K562 (cell line): ENCODE data around the gene RHOA. TPM values are rescaled to one million over a fixed set of nuclear protein-coding genes. Genes with fewer than 3 reads are reported as not detected.

ENCODE experiments used
- CREB1 ChIP-seq, 2 experiments: sonication (generic) in 1 of 2; formaldehyde crosslinking in 1 of 2; IDR thresholded peaks; 2 replicates each; pipeline versions ENCODE4 v1.6.1 to v1.8.0; 2012 to 2022; ENCODE audit warnings: inconsistent platforms in 1 of 2, mild to moderate bottlenecking in 1 of 2, missing genetic modification reagents in 1 of 2, moderate library complexity in 1 of 2
- DMBX1 ChIP-seq: fragments of 250-450 bp; sonication (Bioruptor Pico); IDR thresholded peaks from 2 replicates; pipeline ENCODE4 v1.8.0; 2022; ENCODE audit warnings: inconsistent platforms, mild to moderate bottlenecking, moderate library complexity, borderline replicate concordance
- DPF2 ChIP-seq: fragments of 450-650 bp; IDR thresholded peaks from 2 replicates; pipeline ENCODE4 v1.6.1; 2016
- ELF1 ChIP-seq: fragments of 200-800 bp; sonication (Bioruptor generic); IDR thresholded peaks from 2 replicates; pipeline ENCODE4 v1.6.1; 2016; ENCODE audit warnings: missing genetic modification characterization, missing compliant biosample characterization
- HMGXB4 ChIP-seq: sonication (generic); formaldehyde crosslinking; IDR thresholded peaks from 2 replicates; pipeline ENCODE4 v1.8.1; 2023; ENCODE audit warnings: mild to moderate bottlenecking, missing genetic modification reagents
- KLF10 ChIP-seq: fragments of 250-450 bp; sonication (Bioruptor Pico); IDR thresholded peaks from 2 replicates; pipeline ENCODE4 v1.6.1; 2021; ENCODE audit warnings: matching md5 sums
- MEF2A ChIP-seq: IDR thresholded peaks from 2 replicates; pipeline ENCODE4 v1.6.1; 2011; ENCODE audit warnings: low read depth, mild to moderate bottlenecking, low read length, moderate library complexity; ENCODE audit not compliant: control insufficient read depth
- NFYB ChIP-seq: IDR thresholded peaks from 2 replicates; pipeline ENCODE4 v1.6.1; 2011; ENCODE audit warnings: mild to moderate bottlenecking, moderate library complexity; ENCODE audit not compliant: insufficient read length; ENCODE audit errors: extremely low read depth
- PHTF2 ChIP-seq: fragments of 250-450 bp; sonication (Bioruptor Pico); IDR thresholded peaks from 2 replicates; pipeline ENCODE4 v1.5.0; 2021; ENCODE audit warnings: mild to moderate bottlenecking
- TOE1 ChIP-seq, 2 experiments: fragments of 450-650 bp in 1 of 2; sonication (generic) in 1 of 2; formaldehyde crosslinking in 1 of 2; IDR thresholded peaks; 2 replicates each; pipeline versions ENCODE4 v1.7.1 to v1.8.0; 2016 to 2022; ENCODE audit warnings: borderline replicate concordance in 2 of 2, mild to moderate bottlenecking in 2 of 2, antibody characterized with exemption in 1 of 2, inconsistent platforms in 1 of 2, low read depth in 1 of 2, missing genetic modification reagents in 1 of 2, moderate library complexity in 1 of 2
- ZBTB33 ChIP-seq: sonication (generic); formaldehyde crosslinking; IDR thresholded peaks from 2 replicates; pipeline ENCODE4 v1.8.1; 2023; ENCODE audit warnings: mild to moderate bottlenecking, missing genetic modification reagents
- ZBTB49 ChIP-seq: sonication (generic); formaldehyde crosslinking; IDR thresholded peaks from 2 replicates; pipeline ENCODE4 v1.8.0; 2022; ENCODE audit warnings: missing genetic modification reagents, mild to moderate bottlenecking, borderline replicate concordance
- ZC3H11A ChIP-seq: IDR thresholded peaks from 2 replicates; pipeline ENCODE4 v1.6.1; 2012; ENCODE audit warnings: low read depth, low read length, improper control_type of control experiment
- ZFP1 ChIP-seq: fragments of 450-650 bp; formaldehyde crosslinking; IDR thresholded peaks from 2 replicates; pipeline ENCODE4 v1.4.0; 2020; ENCODE audit warnings: mild to moderate bottlenecking, mixed read lengths
- ZKSCAN3 ChIP-seq: fragments of 250-450 bp; sonication (Bioruptor Pico); IDR thresholded peaks from 2 replicates; pipeline ENCODE4 v1.4.0; 2020
- ZNF134 ChIP-seq: fragments of 250-450 bp; sonication (Bioruptor Pico); conservative IDR thresholded peaks from 2 replicates; pipeline ENCODE4 v1.4.0; 2020
- ZNF324 ChIP-seq: fragments of 250-450 bp; sonication (Bioruptor Pico); IDR thresholded peaks from 2 replicates; pipeline ENCODE4 v1.4.0; 2020; ENCODE audit warnings: mild to moderate bottlenecking
- ZNF41 ChIP-seq: fragments of 250-450 bp; sonication (Bioruptor Pico); conservative IDR thresholded peaks from 2 replicates; pipeline ENCODE4 v1.4.0; 2020; ENCODE audit warnings: mild to moderate bottlenecking
- ZNF444 ChIP-seq: fragments of 250-450 bp; sonication (Bioruptor Pico); IDR thresholded peaks from 2 replicates; pipeline ENCODE4 v1.4.0; 2020; ENCODE audit warnings: mild to moderate bottlenecking, moderate library complexity
- ZZZ3 ChIP-seq: fragments of 450-650 bp; IDR thresholded peaks from 2 replicates; pipeline ENCODE4 v1.6.1; 2016; ENCODE audit warnings: antibody characterized with exemption, mild to moderate bottlenecking, moderate library complexity
- polyA plus RNA-seq, 8 experiments: library from polyadenylated mRNA; depleted of rRNA in 4 of 8; stranded (reverse) in 5 of 8; unstranded in 3 of 8; fragments of >200 nt; fragmentation: Nextera tagmentation in 2 of 8; fragmentation: Illumina TruSeq in 1 of 8; extraction: Ambion mirVana in 2 of 8; extraction: Trizol in 1 of 8; gene quantifications; 2 replicates each; pipeline versions ENCODE4 v1.2.1 to v1.2.3, GENCODE V29; 2011 to 2014; ENCODE audit warnings: inconsistent platforms in 1 of 8, missing spikeins in 1 of 8
- total RNA-seq, 7 experiments: library from RNA; depleted of rRNA in 6 of 7; stranded (reverse); fragments of >200 nt in 6 of 7; fragmentation: Illumina TruSeq in 2 of 7; extraction: Trizol in 2 of 7; gene quantifications; 2 replicates each; pipeline versions ENCODE4 v1.2.1 to v1.2.3, GENCODE V29; 2011 to 2021; ENCODE audit warnings: low replicate concordance in 1 of 7
- TF ChIP-seq, protein P1 (sequence below): fragments of 200-800 bp; sonication (Bioruptor generic); IDR thresholded peaks from 2 replicates; pipeline ENCODE4 v1.6.1; 2017; ENCODE audit warnings: missing genetic modification characterization, missing compliant biosample characterization

The RHOA gene
- total and polyA plus RNA-seq, 9 of the 15 experiments (the other 6 are each of a cell fraction or from before 2014, with no cell fraction given), result 136 to 540 (median 236) TPM

DNA sequence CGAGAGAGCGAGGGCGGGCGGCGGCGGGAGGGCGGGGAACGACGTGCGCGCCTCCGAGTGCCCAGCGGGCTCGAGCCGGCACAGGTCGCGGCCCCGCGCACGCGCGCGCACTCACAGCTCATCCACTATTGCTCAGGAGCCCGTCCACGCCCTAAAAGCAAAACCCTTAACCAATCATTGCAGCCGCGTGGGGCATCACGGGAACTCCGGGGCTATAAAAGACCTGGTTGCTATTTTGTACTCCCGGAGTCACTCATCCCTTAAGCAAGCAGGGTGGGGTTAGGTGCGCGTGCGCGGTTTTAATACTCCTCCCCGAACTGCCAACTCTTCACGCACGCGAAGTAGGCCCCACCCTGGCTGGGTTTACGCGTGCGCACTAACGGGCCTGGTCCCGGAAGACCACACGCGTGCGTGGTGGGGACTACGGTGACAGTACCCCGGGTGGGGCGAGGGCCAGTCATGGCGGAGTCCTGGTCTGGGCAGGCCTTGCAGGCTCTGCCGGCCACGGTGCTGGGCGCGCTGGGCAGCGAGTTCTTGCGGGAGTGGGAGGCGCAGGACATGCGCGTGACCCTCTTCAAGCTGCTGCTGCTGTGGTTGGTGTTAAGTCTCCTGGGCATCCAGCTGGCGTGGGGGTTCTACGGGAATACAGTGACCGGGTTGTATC is at the start of gene RHOA, which contains the start of gene TCTA (continued):
- TF ChIP-seq TOE1 (IDR thresholded peaks at IDR 0.05; ENCODE audit: borderline replicate concordance) (no peak), TOE1 (CRISPR knock-in tag; IDR thresholded peaks at IDR 0.05; ENCODE audit: borderline replicate concordance, low read depth) (no peak), ZZZ3 (no peak), ZNF324 (no peak), CREB1 (IDR thresholded peaks at IDR 0.05) (peak; percentile 49; the same call in 1 of the 2 replicates), CREB1 (CRISPR knock-in tag; IDR thresholded peaks at IDR 0.05) (peak; percentile 47; the same call in 1 of the 2 replicates), DMBX1 (CRISPR knock-in tag) (peak; percentile 21; the same call in 1 of the 2 replicates), ZFP1 (no peak), HMGXB4 (peak; percentile 10; the same call in 1 of the 2 replicates), ELF1 (tag) (peak; percentile 6; the same call in 1 of the 2 replicates), ZKSCAN3 (no peak), DPF2 (no peak), MEF2A (peak; percentile 76), PHTF2 (CRISPR knock-in tag) (no peak; the same call in 1 of the 2 replicates), NFYB (peak; percentile 70), KLF10 (CRISPR knock-in tag) (no peak), ZNF41 (no peak), ZBTB33 (CRISPR knock-in tag) (no peak), ZC3H11A (no peak), ZNF444 (CRISPR knock-in tag) (no peak), ZBTB49 (CRISPR knock-in tag) (no peak), ZNF134 (CRISPR knock-in tag) (no peak)
- TF ChIP-seq, protein P1, sequence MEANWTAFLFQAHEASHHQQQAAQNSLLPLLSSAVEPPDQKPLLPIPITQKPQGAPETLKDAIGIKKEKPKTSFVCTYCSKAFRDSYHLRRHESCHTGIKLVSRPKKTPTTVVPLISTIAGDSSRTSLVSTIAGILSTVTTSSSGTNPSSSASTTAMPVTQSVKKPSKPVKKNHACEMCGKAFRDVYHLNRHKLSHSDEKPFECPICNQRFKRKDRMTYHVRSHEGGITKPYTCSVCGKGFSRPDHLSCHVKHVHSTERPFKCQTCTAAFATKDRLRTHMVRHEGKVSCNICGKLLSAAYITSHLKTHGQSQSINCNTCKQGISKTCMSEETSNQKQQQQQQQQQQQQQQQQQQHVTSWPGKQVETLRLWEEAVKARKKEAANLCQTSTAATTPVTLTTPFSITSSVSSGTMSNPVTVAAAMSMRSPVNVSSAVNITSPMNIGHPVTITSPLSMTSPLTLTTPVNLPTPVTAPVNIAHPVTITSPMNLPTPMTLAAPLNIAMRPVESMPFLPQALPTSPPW, result peak; percentile 79
